HG02981 (cell line): ENCODE results near the gene PPP2R5B.

Source experiments
- ATAC-seq: cut with Tn5 transposase; IDR thresholded peaks from one replicate; pipeline ENCODE4 v1.9.1; 2021; ENCODE audit warnings: mild to moderate bottlenecking, moderate library complexity; ENCODE audit not compliant: unreplicated experiment

The PPP2R5B gene

DNA sequence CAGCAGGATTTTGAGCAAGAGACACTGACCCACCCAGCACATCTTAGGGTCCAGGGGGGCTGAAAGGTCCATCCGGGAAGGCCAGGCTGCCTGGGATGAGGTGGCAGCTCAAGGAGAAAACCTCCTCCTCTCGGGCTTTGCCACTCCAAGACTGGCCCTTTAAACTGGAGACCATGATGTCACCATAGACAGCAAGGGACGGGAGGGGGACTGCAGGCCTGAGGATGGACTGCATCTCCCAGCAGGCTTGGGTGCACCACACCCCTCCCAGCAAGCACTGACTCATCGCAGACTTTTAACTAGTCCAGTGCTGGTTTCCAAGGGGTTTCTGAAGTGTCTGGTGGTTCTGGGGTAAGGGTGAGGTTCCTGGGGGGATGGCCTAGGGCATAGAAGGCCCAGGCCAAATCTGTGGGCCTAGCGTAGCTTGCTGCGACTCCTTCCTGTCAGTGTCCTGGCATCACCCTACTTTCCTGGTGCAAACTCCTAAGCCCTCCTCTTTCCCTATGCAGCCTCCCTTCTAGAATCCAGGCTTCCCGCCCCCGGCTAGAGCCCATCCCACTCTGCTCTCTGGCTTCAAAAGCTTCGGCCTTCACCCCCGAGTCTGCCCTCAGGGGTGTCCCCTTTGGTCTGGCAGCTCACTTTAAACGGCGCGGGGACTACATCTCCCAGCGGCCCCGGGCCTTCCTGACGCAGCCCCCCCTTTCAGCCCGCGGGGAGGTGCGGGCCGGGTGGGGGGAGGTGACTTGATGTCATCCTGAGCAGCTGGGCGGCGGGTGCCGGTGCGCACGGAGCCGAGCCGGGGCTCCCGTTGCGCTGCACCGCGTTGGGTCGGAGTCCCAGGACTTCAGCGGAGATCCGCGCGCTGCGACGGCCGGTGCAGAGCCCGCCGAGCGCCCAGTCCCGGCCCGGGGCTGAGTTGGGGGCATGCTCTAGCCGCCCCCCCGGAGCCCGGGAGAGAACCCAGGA is at the start of gene PPP2R5B:
PPP2R5B (plus strand) TSS at position 746 of the 966 bp plus-strand sequence. CDS start 1,046 bp downstream, outside the sequence.
- peak; percentile 81 for ATAC-seq

DNA sequence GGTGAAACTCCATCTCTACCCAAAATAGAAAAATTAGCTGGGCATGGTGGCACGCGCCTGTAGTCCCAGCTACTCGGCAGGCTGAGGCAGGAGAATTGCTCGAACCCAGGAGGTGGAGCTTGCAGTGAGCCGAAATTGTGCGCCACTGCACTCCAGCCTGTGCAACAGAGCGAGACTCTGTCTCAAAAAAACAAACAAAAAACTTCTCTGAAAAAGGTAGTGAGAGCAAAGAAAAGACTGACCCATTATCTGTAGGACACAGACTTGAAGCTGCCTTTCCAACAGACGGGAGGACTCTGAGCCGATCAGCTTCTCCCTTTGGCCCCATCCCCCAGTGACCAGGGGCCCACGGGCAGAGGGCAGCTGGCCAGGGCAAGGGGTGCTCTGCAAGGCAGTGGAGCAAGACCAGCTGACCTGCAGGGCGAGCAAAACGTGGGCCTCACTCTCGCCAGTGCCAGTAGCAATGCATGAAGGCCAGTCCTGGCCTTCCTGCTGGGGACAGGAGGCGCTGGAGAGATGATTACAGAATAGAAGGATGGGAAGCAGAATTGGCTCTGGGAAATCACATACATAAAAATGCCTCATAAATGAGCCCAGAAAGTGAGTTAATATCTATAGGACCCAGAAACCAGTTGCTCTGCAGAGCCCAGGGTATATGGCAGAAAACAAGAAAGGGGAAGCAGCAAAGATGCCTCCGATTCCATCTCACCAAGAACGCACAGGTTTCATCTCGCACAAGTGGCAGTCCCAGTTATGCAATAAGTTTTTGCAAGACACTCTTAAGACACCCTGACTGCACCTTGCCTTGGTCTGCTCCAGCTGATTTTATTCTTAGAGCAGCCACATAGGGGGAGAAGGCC is 48.9 kb upstream of the PPP2R5B start:
- ATAC-seq = no peak

DNA sequence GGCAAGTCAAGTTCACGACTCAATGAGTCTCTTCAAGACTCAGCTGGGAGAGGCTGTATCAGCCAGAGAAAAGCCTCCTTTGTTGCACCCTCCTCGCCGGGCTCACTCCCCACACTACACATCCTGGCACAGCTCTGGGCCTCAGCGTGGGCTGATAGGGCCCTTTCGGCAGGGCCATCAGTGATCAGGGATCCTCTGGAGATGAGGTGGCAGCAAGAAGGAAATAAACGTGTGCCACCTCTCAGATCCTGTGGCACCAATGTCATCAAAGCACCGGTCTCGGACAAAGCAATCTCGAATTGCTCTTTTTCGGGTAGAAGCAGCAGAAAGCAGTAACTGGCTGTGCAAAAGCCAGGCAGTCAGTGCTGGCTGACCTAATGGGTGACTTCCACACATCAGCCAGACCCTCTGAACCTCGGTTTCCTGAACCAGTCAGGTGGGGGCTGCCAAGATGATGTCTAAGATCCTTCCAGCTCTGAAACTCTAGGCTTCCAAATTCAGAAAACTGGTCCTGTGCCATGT is 48.2 kb upstream of the PPP2R5B start:
- ATAC-seq = no peak

DNA sequence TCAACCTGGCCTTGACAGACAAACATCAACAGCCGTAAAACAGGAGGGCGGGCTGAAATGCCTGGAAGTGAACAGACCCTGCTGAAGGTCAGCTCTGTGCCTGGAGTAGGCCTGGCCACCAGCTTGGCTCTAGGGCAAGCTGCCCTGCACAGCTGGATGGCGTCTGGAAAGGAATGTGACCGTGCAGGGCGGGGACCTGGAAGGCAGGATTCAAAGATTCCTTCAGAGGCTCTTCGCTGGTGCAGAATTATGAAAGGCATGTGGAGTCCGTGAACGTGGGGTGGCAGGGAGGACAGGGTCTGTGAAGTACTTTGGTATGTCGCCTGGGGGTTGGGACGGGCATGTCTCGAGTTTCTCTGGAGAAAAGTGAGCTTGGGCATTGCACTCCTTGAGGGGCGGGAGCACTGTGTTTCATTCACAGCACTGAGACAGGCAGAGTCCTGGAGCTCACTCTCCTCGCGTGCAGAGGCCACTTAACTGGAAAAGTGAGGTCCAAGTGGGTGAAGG is 47.6 kb upstream of the PPP2R5B start:
- ATAC-seq = no peak

DNA sequence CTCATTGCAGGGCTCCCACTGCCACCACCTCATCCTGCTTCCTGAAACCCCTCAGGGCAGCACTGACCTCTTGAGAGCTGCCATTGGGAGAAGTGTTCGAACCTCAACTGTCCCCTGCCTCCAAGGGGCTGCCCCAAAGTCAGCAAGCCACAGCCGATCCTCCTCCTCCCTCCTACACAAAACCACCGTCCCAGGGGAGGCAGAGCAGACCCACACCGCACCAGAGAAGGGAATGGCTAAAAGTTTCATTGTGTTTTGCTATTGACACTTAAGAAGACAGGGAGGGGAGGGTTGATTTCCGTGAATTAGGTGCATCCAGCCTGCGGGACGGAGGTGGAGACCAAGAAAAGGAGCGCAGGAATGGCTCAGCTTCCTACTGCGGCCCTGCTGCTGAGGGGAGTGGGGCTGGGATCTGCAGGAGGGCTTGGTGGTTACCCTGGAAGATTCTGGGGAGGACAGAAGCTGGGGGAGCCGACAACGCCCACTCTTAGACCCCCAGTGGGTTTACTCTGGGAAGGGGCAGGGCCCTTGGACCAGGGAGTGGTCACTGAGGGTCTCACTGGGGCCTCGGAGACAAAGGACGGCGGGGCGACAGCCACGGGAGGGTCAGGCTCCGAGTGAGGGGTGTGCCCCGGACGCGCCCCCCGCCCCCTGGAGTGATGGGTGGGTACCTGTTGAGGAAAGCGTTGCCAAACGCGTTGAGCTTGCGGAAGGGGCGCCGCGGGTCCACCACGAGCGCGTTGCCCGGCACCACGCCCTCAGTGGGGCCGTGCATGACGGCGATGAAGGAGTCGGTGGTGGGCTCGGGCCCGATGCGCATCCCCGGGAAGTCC is 46.9 kb upstream of the PPP2R5B start:
- ATAC-seq = peak; percentile 1

DNA sequence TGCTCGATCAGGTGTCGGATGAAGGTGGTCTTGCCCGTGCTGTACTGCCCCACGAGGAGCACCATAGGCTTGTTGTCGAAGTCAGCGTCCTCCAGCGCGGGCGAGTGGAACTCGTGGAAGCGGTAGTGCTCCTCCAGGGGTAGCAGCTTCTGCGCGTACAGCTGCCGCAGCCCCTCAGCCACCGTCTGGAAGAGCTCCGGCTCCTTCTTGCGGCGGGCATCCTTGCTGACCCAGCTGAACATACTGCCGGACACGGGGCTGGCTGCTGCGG is 46.3 kb upstream of the PPP2R5B start:
- no peak for ATAC-seq

DNA sequence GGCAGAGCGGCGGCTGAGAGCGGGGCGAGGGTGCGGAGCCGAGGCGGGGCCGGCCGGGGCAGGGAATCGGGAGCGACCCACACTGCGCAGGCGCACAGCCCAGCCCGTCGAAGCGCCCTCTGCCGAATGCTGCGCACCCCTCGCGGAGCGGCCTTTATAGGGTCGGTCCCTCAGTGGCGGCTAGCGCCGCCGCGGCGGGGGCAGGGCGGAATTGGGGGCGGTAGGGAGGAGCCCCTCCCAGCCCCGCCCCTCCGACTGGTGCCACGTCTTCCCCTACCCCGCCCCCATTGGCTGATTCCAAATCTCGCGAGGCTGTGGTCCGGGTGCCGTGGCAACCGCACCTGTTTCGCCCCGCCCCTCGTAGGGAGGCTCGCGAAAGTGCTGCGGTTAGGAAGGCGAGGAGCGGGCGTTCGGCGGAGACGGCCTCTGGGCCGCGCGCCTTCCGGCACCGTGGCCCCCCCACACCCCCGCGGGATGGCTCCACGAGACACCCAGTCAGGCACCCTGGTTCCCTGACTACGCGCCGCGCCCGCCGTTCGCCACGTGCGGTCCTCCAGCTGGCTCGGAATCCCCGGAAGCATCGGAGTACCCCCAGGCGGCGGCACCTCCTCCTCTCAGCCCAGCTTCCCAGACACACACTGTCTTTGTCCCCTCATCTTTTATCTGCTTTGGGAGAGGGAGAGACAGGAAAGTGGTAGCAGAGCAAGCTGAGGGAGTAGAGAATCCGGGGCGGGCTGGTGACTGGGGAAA is 45.8 kb upstream of the PPP2R5B start, which contains the start of gene EHD1:
EHD1 (minus strand) TSS at position 128 of the 750 bp plus-strand sequence. CDS start 157 bp downstream, outside the sequence.
- peak; percentile 65 for ATAC-seq

DNA sequence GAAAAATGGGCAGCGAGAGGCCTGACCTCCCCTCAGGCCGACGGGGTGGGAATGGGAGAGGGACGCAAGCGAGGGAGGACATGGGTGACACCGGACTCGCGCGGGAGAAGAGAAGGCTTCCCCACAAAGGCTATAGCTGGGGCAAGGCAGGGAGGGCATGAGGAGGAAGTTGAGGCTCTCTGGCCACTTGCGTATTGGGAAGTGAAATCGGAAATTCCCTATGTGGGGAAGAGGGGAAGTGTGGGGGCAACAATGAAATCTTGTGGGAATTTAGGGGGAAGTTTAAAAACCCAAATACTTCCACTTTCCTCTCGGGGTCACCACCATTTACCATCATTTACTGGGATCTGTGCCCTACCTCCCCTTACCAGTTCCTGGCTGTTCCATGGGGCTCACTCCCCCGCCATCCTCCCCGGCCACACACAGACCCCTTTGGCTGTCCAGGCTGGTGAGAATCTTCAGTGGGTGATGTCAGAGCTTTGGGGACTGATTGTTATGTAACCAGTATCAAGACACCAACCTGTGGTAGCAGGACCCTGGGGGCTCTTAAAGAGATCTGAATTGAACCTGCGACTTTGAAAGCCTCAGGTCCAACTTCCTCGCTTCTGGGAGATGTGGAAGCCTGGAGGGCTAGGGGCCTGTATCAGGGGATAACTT is 45.1 kb upstream of the PPP2R5B start:
- ATAC-seq = no peak

DNA sequence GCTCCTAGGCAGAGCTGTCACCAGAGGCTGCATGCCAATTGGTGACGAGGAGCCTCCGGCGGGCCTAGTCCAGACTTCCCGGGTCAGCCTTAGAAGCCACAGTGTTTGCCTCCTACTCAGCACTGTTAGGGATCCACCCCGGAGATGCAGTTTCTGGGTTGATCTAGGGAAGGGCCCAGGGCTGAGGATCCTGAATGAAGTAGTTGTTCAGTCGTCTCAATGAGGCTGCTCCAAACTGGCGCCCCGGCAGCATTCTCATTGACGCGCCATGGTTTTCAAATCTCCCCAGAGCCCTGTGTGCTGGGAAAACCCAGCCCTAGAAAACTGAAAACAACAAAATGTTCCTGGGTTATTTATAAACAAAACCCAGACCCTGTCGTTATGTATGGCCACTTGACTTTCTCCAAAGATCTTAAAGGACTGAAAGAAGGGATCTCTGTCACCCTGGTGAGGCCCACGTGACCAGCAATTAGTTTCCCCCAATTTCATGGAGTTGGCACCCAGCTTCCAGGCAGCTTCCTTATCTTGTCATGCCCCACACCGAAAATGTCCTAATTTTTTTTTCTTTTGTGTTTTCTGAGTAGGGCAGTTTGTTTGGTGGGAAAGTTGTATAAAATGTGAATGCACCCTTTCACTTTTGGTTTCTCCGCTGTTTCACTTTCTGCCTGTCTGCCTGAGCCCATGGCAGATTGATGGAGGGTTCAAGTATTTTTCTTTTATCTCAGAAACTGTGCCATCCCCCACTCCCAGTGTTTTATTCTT is 44.1 kb upstream of the PPP2R5B start:
- ATAC-seq = no peak

DNA sequence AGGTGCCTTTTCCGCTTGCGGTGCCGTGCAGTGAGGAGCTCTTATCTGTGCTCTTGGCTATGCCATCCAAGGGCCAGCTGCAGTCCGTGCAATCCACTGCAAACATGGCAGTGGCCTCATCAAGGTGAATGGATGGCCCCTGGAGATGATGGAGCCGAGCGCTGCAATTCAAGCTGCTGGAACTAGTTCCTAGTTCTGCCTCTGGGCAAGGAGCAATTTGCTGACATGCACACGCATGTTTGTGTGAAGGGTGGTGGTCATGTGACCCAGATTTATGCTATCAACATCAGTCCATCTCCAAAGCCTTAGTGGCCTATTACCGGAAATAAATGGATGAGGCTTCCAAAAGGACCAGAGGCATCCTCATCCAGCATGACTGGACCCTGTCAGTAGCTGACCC is 43.0 kb upstream of the PPP2R5B start:
- ATAC-seq = no peak

DNA sequence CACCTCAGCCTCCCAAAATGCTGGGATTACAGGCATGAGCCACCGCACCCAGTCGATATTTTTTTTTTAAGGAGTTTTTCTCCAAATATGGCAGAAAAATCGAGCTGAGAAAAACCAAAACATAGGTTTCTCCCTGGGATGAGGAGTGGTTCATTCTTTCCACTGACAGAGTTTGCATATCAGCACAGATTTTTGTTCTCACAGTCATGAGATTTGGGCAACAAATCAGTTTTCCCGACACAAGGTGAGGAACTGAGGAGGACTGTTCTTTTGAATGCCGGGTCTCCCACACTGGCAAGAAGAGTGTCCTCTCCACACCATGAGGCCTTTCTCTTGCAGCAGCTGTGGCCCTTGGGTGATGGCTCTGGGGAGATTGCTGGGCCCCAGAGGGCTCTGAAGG is 42.2 kb upstream of the PPP2R5B start:
- no peak for ATAC-seq

DNA sequence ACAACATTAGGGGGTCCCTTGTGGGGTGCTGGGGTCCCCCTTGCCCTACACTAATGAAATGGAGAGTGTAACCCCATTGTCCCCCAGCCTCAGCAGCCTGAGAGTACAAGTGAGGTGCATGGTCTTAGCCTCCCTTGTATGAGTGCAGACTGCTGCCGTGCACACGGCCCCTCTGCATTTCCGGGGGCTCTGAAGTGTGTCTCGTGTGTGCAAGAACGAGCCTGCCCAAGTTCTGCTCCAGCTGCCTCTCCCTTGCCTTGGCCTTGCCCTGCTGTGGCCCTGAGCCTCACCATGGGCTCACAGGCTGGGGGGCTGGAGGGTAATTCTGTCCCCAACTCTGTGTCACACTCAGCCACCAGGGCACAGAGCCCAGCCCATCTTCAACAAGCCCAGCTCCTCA is 40.9 kb upstream of the PPP2R5B start:
- no peak for ATAC-seq

DNA sequence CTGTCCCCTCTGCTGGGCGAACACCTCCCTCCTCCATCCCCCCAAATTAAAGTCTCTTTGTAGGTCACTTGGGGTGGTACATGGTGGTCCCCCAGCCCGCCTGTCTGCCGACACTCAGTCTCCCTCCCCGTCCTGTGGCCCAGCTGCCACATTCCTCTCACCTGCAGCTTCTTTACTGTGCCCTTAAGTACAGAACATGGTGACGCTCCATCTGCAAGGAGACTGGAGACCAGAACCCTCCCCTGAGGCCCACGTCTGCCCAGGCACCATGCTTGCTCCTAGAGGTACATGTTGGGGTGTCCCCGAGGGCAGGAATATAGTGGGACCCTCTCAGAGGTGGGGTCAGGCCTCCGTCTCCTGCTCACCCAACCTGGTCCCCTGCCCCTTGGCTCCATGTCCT is 40.5 kb upstream of the PPP2R5B start:
- no peak for ATAC-seq

DNA sequence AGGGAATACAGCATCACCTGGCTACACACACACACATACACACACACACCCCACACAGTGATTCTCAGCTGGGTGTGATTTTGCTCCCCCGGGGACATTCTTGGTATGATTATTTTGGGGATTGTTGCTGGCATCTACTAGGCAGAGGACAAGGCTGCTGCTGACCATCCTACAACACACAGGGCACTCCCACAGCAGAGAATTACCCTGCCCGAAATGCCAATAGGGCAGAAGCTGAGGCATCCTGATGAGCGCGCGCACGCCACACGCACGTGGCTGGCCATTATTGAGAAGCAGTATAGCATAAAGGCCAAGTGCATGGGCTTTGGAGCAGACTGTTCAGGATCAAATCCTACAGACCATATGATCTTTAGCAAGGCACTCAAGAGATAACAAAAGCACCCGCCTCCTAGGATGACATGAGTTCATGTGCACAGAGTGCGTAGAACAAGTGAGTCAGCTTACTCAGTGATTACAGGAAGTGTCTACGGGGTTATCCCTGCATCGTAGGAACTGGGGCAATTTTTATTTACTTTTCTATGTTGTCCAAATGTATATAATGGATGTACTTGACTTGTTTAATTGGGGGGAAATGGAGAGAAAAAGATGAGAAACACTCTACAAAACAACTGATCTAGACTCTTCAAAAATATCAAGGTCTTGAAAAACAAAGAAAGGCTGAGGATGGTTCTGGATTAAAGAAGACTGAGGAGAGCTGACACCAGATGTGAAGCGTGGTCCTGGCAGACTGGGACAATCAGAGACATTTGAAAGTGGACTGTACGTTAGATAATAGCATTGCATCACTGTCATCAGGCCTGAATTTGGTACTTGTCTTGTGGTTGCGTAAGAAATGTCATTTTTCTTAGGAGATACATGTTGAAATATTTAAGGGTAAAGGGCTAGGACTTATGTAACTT is 38.9 kb upstream of the PPP2R5B start:
- no peak for ATAC-seq

DNA sequence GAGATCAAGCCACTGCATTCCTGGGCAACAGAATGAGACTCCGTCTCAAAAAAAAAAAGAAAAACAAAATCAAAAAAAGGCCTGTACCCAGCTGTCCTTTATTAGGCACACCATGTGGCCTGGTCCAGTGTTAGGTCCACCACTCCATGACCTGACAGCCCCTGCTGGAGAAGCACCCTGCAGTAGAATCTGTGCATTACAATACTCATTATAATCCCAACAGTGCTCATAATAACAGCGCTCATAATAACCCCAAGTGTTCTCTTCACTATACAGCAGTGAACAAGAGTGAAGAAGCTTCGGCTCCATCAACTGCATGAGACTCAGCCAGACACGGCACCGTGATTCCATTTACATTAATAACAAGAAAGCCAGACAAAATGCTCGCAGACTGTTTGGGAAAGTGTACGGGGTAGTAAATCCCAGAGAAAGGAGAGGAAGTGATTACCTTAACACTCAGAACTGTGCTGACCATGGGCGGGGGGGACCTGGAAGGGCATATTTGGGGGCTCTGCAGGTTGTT is 37.2 kb upstream of the PPP2R5B start:
- ATAC-seq = no peak

DNA sequence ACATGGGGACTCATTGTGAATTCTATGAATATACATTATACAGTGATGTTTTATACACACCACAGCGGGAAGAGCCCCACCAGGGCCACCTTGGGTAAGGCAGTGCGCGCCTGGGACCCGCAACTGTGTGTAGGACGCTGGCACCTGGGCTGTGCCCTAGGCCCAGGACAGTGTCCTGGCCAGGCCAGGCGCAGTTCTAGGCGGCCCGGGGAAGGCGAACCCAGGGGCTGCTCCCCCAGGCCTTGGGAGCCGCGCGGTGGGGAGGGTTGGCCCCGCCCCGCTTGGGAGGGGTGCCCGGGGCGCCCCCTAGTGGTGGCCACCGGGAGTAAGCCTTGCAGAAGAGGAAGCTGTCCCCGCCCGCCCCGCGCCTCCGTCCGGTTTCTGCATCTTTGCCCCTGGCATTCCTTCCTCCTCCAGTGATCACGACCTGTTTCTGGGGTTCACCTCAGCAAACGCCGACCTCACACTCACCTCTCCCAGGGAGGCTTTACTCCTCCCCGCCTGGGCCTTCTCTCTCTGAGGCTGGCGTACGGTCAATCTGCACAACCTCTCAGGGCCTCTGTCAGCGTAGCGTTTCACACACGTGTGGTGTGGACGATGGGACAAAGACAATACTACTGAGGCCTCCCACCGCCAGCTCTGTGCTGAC is 36.6 kb upstream of the PPP2R5B start:
- peak; percentile 70 for ATAC-seq

DNA sequence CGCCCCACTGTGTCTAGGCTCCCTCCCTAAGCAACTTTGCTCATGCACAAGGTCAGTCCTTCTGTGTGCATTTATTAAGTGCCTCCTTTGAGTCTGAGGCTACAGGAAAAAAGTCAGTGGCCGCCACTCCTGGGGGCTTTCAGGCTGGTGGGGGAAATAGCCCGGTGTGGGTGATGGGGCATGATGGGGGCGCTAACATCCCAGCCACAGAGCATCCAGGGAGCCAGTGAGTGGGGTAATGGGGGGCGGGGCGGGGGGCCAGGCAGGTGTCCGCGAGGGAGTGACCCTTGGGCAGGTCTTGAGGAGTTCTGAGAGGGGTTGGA is 36.1 kb upstream of the PPP2R5B start:
- ATAC-seq = no peak
